Forelimb muscle (tissue), 1 donor: Measurements from ENCODE around the gene LCP1. TPM values are rescaled to one million over a fixed set of nuclear protein-coding genes. Genes with fewer than 3 reads are reported as not detected.

ENCODE experiments used
- DNase-seq: peaks from one replicate; pipeline ENCODE4 v3.0.0-alpha.2; 2013; ENCODE audit warnings: low read depth
- polyA plus RNA-seq: library from polyadenylated mRNA; unstranded; fragments of 120-200 nt; gene quantifications from one replicate; pipeline ENCODE4 v1.2.1, GENCODE V29; 2013; ENCODE audit not compliant: insufficient read length

LCP1 gene
- polyA plus RNA-seq, 1 donor = 9.1 TPM

GRCh38 chr13:46183018-46183946 lies 1.3 kb upstream of the LCP1 start:
- no peak for DNase-seq

GRCh38 chr13:46182491-46182877 lies 507 bp upstream of the LCP1 start:
- no peak for DNase-seq

GRCh38 chr13:46181377-46181839 lies 569 bp downstream of the LCP1 start:
- no peak for DNase-seq

GRCh38 chr13:46179969-46180763 lies 1.8 kb downstream of the LCP1 start:
- no peak for DNase-seq

- DNase-seq = no peak
Measured at GRCh38 chr13:46179491-46179908, 2.5 kb downstream of the LCP1 start.

GRCh38 chr13:46178821-46179220 lies 3.2 kb downstream of the LCP1 start:
- DNase-seq = no peak

GRCh38 chr13:46178143-46178542 lies 3.8 kb downstream of the LCP1 start:
- DNase-seq = no peak

GRCh38 chr13:46176756-46177155 lies 5.2 kb downstream of the LCP1 start:
- DNase-seq = no peak

- DNase-seq = no peak
Measured at GRCh38 chr13:46173656-46174055, 8.3 kb downstream of the LCP1 start.

- no peak for DNase-seq
Measured at GRCh38 chr13:46172531-46172991, 9.4 kb downstream of the LCP1 start.

GRCh38 chr13:46171739-46172138 lies 10.2 kb downstream of the LCP1 start:
- DNase-seq = no peak

- no peak for DNase-seq
Measured at GRCh38 chr13:46171217-46171616, 10.8 kb downstream of the LCP1 start.

- DNase-seq = no peak
Measured at GRCh38 chr13:46170687-46171086, 11.3 kb downstream of the LCP1 start.

GRCh38 chr13:46170268-46170667 lies 11.7 kb downstream of the LCP1 start:
- DNase-seq = no peak

GRCh38 chr13:46169758-46170157 lies 12.2 kb downstream of the LCP1 start:
- DNase-seq = no peak

- DNase-seq = no peak
Measured at GRCh38 chr13:46168783-46169182, 13.2 kb downstream of the LCP1 start.

GRCh38 chr13:46168341-46168740 lies 13.6 kb downstream of the LCP1 start:
- no peak for DNase-seq

- no peak for DNase-seq
Measured at GRCh38 chr13:46166947-46167610, 14.9 kb downstream of the LCP1 start.

GRCh38 chr13:46166224-46166584 lies 15.8 kb downstream of the LCP1 start:
- DNase-seq = no peak

GRCh38 chr13:46165485-46166223 lies 16.3 kb downstream of the LCP1 start:
- DNase-seq = no peak

GRCh38 chr13:46164661-46165060 lies 17.3 kb downstream of the LCP1 start:
- no peak for DNase-seq
